Testis (tissue), 2 donors: ENCODE results near the gene LRRC7.

Experiments
- CTCF ChIP-seq, 3 experiments: fragments of 450-650 bp in 2 of 3; fragments of 200-600 bp in 1 of 3; sonication (generic) in 1 of 3; IDR thresholded peaks; one replicate each; pipeline ENCODE4 v1.5.1; 2016 to 2019; ENCODE audit warnings: antibody characterized with exemption in 3 of 3, mild to moderate bottlenecking in 2 of 3, moderate library complexity in 1 of 3
- POLR2A ChIP-seq: fragments of 450-650 bp; IDR thresholded peaks from one replicate; pipeline ENCODE4 v1.6.1; 2017; ENCODE audit warnings: antibody characterized with exemption, mild to moderate bottlenecking, moderate library complexity

GRCh38 chr1:69755647-69756046, 187.9 kb downstream of the LRRC7 start:
- TF ChIP-seq CTCF (IDR thresholded peaks at IDR 0.05) (no peak), POLR2A (no peak)
